HepG2 (cell line): ENCODE measurements around the gene FANCL. TPM values are rescaled to one million over a fixed set of nuclear protein-coding genes. Genes with fewer than 3 reads are reported as not detected.

Experiments
- ATAC-seq: fragments of 200-7000 bp; cut with Tn5 transposase; 3 replicates; pipeline ENCODE4 v1.9.1; 2020; ENCODE audit warnings: mild to moderate bottlenecking, moderate library complexity
- BruUV-seq: library from RNA; stranded (reverse); fragments of 400-500 nt; replicated peaks from 2 replicates; lab custom pipeline; 2021; lab: Mats Ljungman, UMichigan
- CTCF ChIA-PET: fragments of 300-600 bp; formaldehyde crosslinking; extraction: SDS; loops from one replicate; lab custom pipeline; 2021; ENCODE audit warnings: low total read pairs, inconsistent platforms, low intra/inter-chr PET ratio; lab: Yijun Ruan, JAX
- POLR2A ChIA-PET: fragments of 350-600 bp; sonication (Branson Sonifier 250); formaldehyde crosslinking; loops from one replicate; lab custom pipeline; 2020; ENCODE audit warnings: antibody characterized with exemption, inconsistent platforms; lab: Yijun Ruan, JAX
- DNase-seq: peaks from one replicate; pipeline ENCODE4 v3.0.0-alpha.2; 2015; ENCODE audit warnings: low spot score
- FAIRE-seq: peaks from 3 replicates; lab custom pipeline; 2011; peaks lifted over from hg19 to GRCh38; lab: Jason Lieb, UNC
- H2AFZ ChIP-seq: one replicate; pipeline ENCODE4 v1.6.1; 2011; ENCODE audit warnings: low read length, inconsistent platforms
- H3K27ac ChIP-seq: fragments of 300-600 bp; 3 replicates; pipeline ENCODE4 v1.8.0; 2011; ENCODE audit warnings: mixed run types, mild to moderate bottlenecking, mixed read lengths, low read length, inconsistent platforms; ENCODE audit not compliant: insufficient read depth; ENCODE audit errors: extremely low read length
- H3K27me3 ChIP-seq, 2 experiments: fragments of 200-600 bp in 1 of 2; 2 replicates in 1 of 2; 3 replicates in 1 of 2; pipeline versions ENCODE4 v1.6.0 to v1.8.0; 2011; ENCODE audit warnings: low read length in 2 of 2, mild to moderate bottlenecking in 2 of 2, moderate library complexity in 2 of 2, inconsistent platforms in 1 of 2; ENCODE audit not compliant: insufficient read depth in 2 of 2, control insufficient read depth in 1 of 2
- H3K36me3 ChIP-seq, 2 experiments: fragments of 200-600 bp in 1 of 2; replicated peaks in 1 of 2; 2 replicates in 1 of 2; 3 replicates in 1 of 2; pipeline versions ENCODE4 v1.5.1 to v1.8.0; 2011; ENCODE audit warnings: low read length in 2 of 2, inconsistent platforms in 1 of 2; ENCODE audit not compliant: insufficient read depth in 2 of 2, control insufficient read depth in 1 of 2
- H3K4me1 ChIP-seq: 2 replicates; pipeline ENCODE4 v1.5.1; 2012; ENCODE audit warnings: low read length, inconsistent platforms; ENCODE audit not compliant: insufficient read depth
- H3K4me2 ChIP-seq: 2 replicates; pipeline ENCODE4 v1.6.0; 2011; ENCODE audit warnings: low read depth, low read length, inconsistent platforms
- H3K4me3 ChIP-seq, 3 experiments: fragments of 200-600 bp in 1 of 3; sonication (generic), shearing (Covaris generic) in 1 of 3; replicated peaks in 1 of 3; 2 replicates each; pipeline ENCODE4 v1.5.1; 2011 to 2016; ENCODE audit warnings: low read length in 3 of 3, inconsistent platforms in 2 of 3, low read depth in 2 of 3, mild to moderate bottlenecking in 2 of 3, control low read depth in 1 of 3, mixed read lengths in 1 of 3; ENCODE audit not compliant: insufficient read depth in 1 of 3
- H3K79me2 ChIP-seq: one replicate; pipeline ENCODE4 v1.6.1; 2011; ENCODE audit warnings: low read length, inconsistent platforms; ENCODE audit not compliant: insufficient read depth
- H3K9ac ChIP-seq: 2 replicates; pipeline ENCODE4 v1.6.0; 2011; ENCODE audit warnings: mild to moderate bottlenecking, low read depth, low read length, inconsistent platforms; ENCODE audit not compliant: insufficient read depth
- H3K9me3 ChIP-seq: 2 replicates; pipeline ENCODE4 v1.5.1; 2012; ENCODE audit warnings: mild to moderate bottlenecking, low read length
- H4K20me1 ChIP-seq: 2 replicates; pipeline ENCODE4 v1.6.0; 2011; ENCODE audit warnings: inconsistent platforms, mild to moderate bottlenecking, low read length, moderate library complexity; ENCODE audit not compliant: insufficient read depth
- ADNP ChIP-seq: sonication (generic); formaldehyde crosslinking; IDR thresholded peaks from 2 replicates; pipeline ENCODE4 v1.4.0; 2020; ENCODE audit warnings: missing genetic modification reagents
- ATRX ChIP-seq: sonication (generic); formaldehyde crosslinking; IDR thresholded peaks from 2 replicates; pipeline ENCODE4 v1.4.0; 2020; ENCODE audit warnings: missing genetic modification reagents, borderline replicate concordance
- BRD4 ChIP-seq: sonication (generic); formaldehyde crosslinking; IDR thresholded peaks from 2 replicates; pipeline ENCODE4 v1.4.0; 2020; ENCODE audit warnings: missing genetic modification reagents
- CHD2 ChIP-seq: IDR thresholded peaks from 2 replicates; pipeline ENCODE4 v1.6.1; 2011; ENCODE audit warnings: low read depth, low read length, improper control_type of control experiment
- ELF3 ChIP-seq: IDR thresholded peaks from 2 replicates; pipeline ENCODE4 v1.6.1; 2016; ENCODE audit warnings: missing genetic modification reagents, missing compliant biosample characterization
- HDAC6 ChIP-seq: fragments of 200-600 bp; sonication (generic); IDR thresholded peaks from 2 replicates; pipeline ENCODE4 v1.7.0; 2017; ENCODE audit warnings: mild to moderate bottlenecking, antibody characterized with exemption, low read length, low read depth
- HMG20A ChIP-seq: IDR thresholded peaks from 2 replicates; pipeline ENCODE4 v1.6.1; 2016; ENCODE audit warnings: borderline replicate concordance
- KAT2B ChIP-seq: fragments of 150-350 bp; IDR thresholded peaks from 2 replicates; pipeline ENCODE4 v1.6.1; 2014; ENCODE audit warnings: low read depth, low read length, borderline replicate concordance
- MIXL1 ChIP-seq: IDR thresholded peaks from 2 replicates; pipeline ENCODE4 v1.6.1; 2016
- PPARG ChIP-seq: conservative IDR thresholded peaks from 2 replicates; pipeline ENCODE4 v1.6.1; 2016; ENCODE audit warnings: missing biosample characterization, missing genetic modification reagents
- RXRA ChIP-seq: sonication (generic); formaldehyde crosslinking; IDR thresholded peaks from 2 replicates; pipeline ENCODE4 v1.5.1; 2020; ENCODE audit warnings: missing genetic modification reagents
- RXRB ChIP-seq: IDR thresholded peaks from 2 replicates; pipeline ENCODE4 v1.6.1; 2016; ENCODE audit warnings: borderline replicate concordance, missing genetic modification reagents, missing compliant biosample characterization
- SOX13 ChIP-seq, 3 experiments: fragments of 450-650 bp in 1 of 3; sonication (generic) in 1 of 3; formaldehyde crosslinking in 1 of 3; IDR thresholded peaks in 2 of 3; conservative IDR thresholded peaks in 1 of 3; 2 replicates each; pipeline versions ENCODE4 v1.5.0 to v1.6.1; 2016 to 2020; ENCODE audit warnings: antibody characterized with exemption in 1 of 3, mild to moderate bottlenecking in 1 of 3, missing compliant biosample characterization in 1 of 3, missing genetic modification reagents in 1 of 3, moderate library complexity in 1 of 3
- ZNF337 ChIP-seq: sonication (generic); formaldehyde crosslinking; IDR thresholded peaks from 2 replicates; pipeline ENCODE4 v1.5.1; 2020; ENCODE audit warnings: missing genetic modification reagents, low read depth, mild to moderate bottlenecking, borderline replicate concordance
- ZNF460 ChIP-seq: sonication (generic); formaldehyde crosslinking; IDR thresholded peaks from 2 replicates; pipeline ENCODE4 v1.5.1; 2020; ENCODE audit warnings: missing genetic modification reagents, mild to moderate bottlenecking, borderline replicate concordance
- ZNF703 ChIP-seq: sonication (generic); formaldehyde crosslinking; IDR thresholded peaks from 2 replicates; pipeline ENCODE4 v1.5.1; 2020; ENCODE audit warnings: missing genetic modification reagents, mild to moderate bottlenecking, moderate library complexity, borderline replicate concordance
- ZNF749 ChIP-seq: sonication (generic); formaldehyde crosslinking; IDR thresholded peaks from 2 replicates; pipeline ENCODE4 v1.8.0; 2022; ENCODE audit warnings: mild to moderate bottlenecking, missing genetic modification reagents, moderate library complexity, borderline replicate concordance
- ZNF75D ChIP-seq: sonication (generic); formaldehyde crosslinking; IDR thresholded peaks from 2 replicates; pipeline ENCODE4 v1.8.1; 2023; ENCODE audit warnings: missing genetic modification reagents, mild to moderate bottlenecking, borderline replicate concordance
- ZNF816 ChIP-seq: sonication (generic); formaldehyde crosslinking; IDR thresholded peaks from 2 replicates; pipeline ENCODE4 v1.8.0; 2022; ENCODE audit warnings: missing genetic modification reagents, mild to moderate bottlenecking, borderline replicate concordance
- WGBS: methylation state at CpG from one replicate; pipeline ENCODE4 v1.1.6; 2017; ENCODE audit warnings: low lambda C conversion rate; 5-methylcytosine and 5-hydroxymethylcytosine counted together
- in situ Hi-C: cut with HindIII; loops from 2 replicates; pipeline ENCODE4 v1.10.0; 2017; ENCODE audit warnings: low pct_unique_long_range_greater_than_20kb; ENCODE audit not compliant: extremely low pct_ligation_motif_present
- intact Hi-C: fragments of 100-400 bp; cut with micrococcal nuclease; formaldehyde crosslinking; loops from one replicate; pipeline ENCODE4 v1.10.0; 2022; ENCODE audit not compliant: unreplicated experiment
- polyA plus RNA-seq, 8 experiments: library from polyadenylated mRNA; depleted of rRNA in 3 of 8; stranded (reverse) in 7 of 8; unstranded in 1 of 8; fragments of >200 nt; fragmentation: Illumina TruSeq in 4 of 8; extraction: Trizol in 4 of 8; gene quantifications; 2 replicates each; pipeline versions ENCODE4 v1.2.1 to v1.2.3, GENCODE V29; 2011 to 2016; ENCODE audit warnings: low read depth in 4 of 8, missing spikeins in 1 of 8, mixed read lengths in 1 of 8; ENCODE audit not compliant: insufficient read depth in 1 of 8
- total RNA-seq, 5 experiments: library from RNA; depleted of rRNA; stranded (reverse); fragments of >200 nt; fragmentation: Illumina TruSeq; extraction: Trizol; gene quantifications; 2 replicates each; pipeline ENCODE4 v1.2.3, GENCODE V29; 2016; ENCODE audit warnings: low read depth in 1 of 5
- TF ChIP-seq, protein P1 (sequence below): sonication (generic); formaldehyde crosslinking; conservative IDR thresholded peaks from 2 replicates; pipeline ENCODE4 v1.8.0; 2022; ENCODE audit warnings: mild to moderate bottlenecking, moderate library complexity, missing genetic modification reagents
- TF ChIP-seq, protein P2 (sequence below): sonication (generic); formaldehyde crosslinking; IDR thresholded peaks from 2 replicates; pipeline ENCODE4 v1.5.0; 2020; ENCODE audit warnings: missing genetic modification reagents

Gene FANCL
- total and polyA plus RNA-seq, 2 of the 13 experiments (the other 11 are each of a cell fraction or from before 2014, with no cell fraction given): 40.7 to 66.8 TPM

DNA sequence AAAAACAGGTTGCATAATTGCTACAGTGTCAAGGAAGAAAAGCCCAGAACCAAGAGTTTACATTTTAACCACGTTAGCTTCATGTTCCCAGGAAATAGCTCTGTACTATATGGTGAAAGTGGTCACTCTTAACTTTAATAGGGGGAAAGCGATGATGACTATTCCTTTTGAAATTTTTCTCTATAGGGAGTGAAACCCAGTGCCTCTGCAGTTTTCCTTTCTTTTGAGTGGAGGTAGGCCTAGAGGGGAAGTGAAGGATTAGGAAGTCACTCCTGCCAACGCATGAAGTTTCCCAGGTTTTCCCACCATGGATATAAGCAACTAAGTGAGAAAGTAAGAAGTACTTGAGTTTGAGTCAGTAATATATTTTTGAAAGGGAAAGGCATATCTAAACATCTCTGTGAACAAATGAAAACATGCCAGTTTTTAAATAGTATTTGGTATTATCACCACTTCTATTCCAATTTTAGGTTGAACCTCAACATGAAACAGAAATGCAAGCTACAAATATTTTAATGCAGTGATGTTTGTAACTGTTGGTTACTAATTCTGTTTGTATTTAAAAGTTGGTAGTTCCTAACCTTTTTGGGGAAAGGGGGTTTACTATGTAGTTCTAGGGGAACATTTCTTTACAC, 102.6 kb downstream of the FANCL start (continued):
- TF ChIP-seq CHD2 (no peak), ZNF703 (CRISPR knock-in tag) (no peak), BRD4 (CRISPR knock-in tag) (no peak), ATRX (CRISPR knock-in tag) (no peak), HDAC6 (no peak), SOX13 (IDR thresholded peaks at IDR 0.05) (no peak), SOX13 (CRISPR knock-in tag; conservative IDR thresholded peaks at IDR 0.05 in 1 of 2, IDR thresholded peaks at IDR 0.05 in 1 of 2) (no peak)
- TF ChIP-seq, protein P1, sequence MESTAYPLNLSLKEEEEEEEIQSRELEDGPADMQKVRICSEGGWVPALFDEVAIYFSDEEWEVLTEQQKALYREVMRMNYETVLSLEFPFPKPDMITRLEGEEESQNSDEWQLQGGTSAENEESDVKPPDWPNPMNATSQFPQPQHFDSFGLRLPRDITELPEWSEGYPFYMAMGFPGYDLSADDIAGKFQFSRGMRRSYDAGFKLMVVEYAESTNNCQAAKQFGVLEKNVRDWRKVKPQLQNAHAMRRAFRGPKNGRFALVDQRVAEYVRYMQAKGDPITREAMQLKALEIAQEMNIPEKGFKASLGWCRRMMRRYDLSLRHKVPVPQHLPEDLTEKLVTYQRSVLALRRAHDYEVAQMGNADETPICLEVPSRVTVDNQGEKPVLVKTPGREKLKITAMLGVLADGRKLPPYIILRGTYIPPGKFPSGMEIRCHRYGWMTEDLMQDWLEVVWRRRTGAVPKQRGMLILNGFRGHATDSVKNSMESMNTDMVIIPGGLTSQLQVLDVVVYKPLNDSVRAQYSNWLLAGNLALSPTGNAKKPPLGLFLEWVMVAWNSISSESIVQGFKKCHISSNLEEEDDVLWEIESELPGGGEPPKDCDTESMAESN (CRISPR knock-in tag): no peak
- TF ChIP-seq, protein P2, sequence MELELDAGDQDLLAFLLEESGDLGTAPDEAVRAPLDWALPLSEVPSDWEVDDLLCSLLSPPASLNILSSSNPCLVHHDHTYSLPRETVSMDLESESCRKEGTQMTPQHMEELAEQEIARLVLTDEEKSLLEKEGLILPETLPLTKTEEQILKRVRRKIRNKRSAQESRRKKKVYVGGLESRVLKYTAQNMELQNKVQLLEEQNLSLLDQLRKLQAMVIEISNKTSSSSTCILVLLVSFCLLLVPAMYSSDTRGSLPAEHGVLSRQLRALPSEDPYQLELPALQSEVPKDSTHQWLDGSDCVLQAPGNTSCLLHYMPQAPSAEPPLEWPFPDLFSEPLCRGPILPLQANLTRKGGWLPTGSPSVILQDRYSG (CRISPR knock-in tag): no peak

DNA sequence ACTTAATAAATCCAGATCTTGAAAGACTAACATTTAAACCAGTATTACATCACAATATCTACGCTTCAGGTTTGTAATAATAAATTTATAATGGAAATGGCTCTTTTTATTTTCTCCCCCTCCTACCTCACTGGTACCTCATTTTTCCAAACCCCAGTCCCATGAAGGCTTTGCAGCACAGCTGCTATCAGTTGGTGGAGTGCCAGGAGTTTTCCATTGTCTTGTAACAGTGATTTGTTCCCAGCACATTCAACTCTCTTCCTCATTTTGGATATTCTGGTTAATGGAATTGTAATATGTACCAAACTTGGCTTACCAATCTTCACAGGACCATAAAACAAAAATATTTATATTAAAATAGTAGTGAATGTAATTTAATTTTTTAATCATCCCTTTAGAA, 103.3 kb downstream of the FANCL start:
- POLR2A ChIA-PET: no interaction called here
- DNase-seq (no peak), FAIRE-seq (no peak), ATAC-seq (no peak)
- no peaks in the 10 kb centered on the region for H3K9me3 ChIP-seq
- TF ChIP-seq ZNF337 (no peak), ZNF460 (no peak), KAT2B (no peak), ZNF816 (CRISPR knock-in tag) (no peak), ZNF749 (CRISPR knock-in tag) (no peak), MIXL1 (CRISPR knock-in tag) (no peak), PPARG (CRISPR knock-in tag) (no peak), HMG20A (CRISPR knock-in tag) (no peak), RXRA (CRISPR knock-in tag) (no peak), RXRB (no peak), ZNF75D (CRISPR knock-in tag) (no peak), ADNP (CRISPR knock-in tag) (no peak), ELF3 (CRISPR knock-in tag) (no peak)
- H3K9ac ChIP-seq: no peak overlapping the region
- no peaks in the 10 kb centered on the region for H3K27me3 ChIP-seq
- CTCF ChIA-PET: no interaction called here
- 98% methylated on average over 1 of the region's 1 CpG for WGBS
- no peaks in the 10 kb centered on the region for H3K79me2 ChIP-seq
- no peak overlapping the region for H3K27ac ChIP-seq
- in situ Hi-C loops (no loop called here), intact Hi-C loops (loop anchor here (10.0 kb wide), 1 partner anchor 227 kb away; no protein-coding TSS in a partner anchor)
- H3K4me3 ChIP-seq: no peak overlapping the region
- H2AFZ ChIP-seq: no peak overlapping the region
- H3K36me3 ChIP-seq: no peaks in the 10 kb centered on the region; a peak in 1 of 5 replicates
- no peaks in the 10 kb centered on the region for H4K20me1 ChIP-seq
- no TSS peak for BruUV-seq
- H3K4me1 ChIP-seq: no peaks in the 10 kb centered on the region
- H3K4me2 ChIP-seq: no peak overlapping the region
